ENCODE data around the gene SEPHS2.

GRCh38 chr16:30482366-30482765, 36.7 kb upstream of the SEPHS2 start:
- peak in 1 of 3 experiments; percentile 42; a peak in 1 of 4 replicates for TF ChIP-seq CTCF (IDR thresholded peaks at IDR 0.05; ENCODE audit: control extremely low read depth in 1 of 3, insufficient read depth in 1 of 3, low read depth in 1 of 3, low read length in 3 of 3)
- no peak for TF ChIP-seq BCL11A (IDR thresholded peaks at IDR 0.05; ENCODE audit: low read depth in 2 of 2, low read length in 2 of 2)
- TF ChIP-seq NANOG (IDR thresholded peaks at IDR 0.05; ENCODE audit: insufficient read depth, low read depth, low read length, poor library complexity, severe bottlenecking), result no peak
- TF ChIP-seq FOSL1 (IDR thresholded peaks at IDR 0.05; ENCODE audit: insufficient read depth, low read depth, low read length), result no peak
- TF ChIP-seq BRCA1 (IDR thresholded peaks at IDR 0.05; ENCODE audit: low read depth, low read length), result no peak
- no peak for TF ChIP-seq RAD21 (IDR thresholded peaks at IDR 0.05 in 1 of 2, conservative IDR thresholded peaks at IDR 0.05 in 1 of 2; ENCODE audit: low read depth in 2 of 2, low read length in 2 of 2)
- TF ChIP-seq ZNF274 (IDR thresholded peaks at IDR 0.05; ENCODE audit: borderline replicate concordance, extremely low read depth, low read length), result no peak
- TF ChIP-seq GABPA (IDR thresholded peaks at IDR 0.05; ENCODE audit: borderline replicate concordance, insufficient read depth, low read length), result no peak
